Measurements from ENCODE around the gene JPH4.

DNA sequence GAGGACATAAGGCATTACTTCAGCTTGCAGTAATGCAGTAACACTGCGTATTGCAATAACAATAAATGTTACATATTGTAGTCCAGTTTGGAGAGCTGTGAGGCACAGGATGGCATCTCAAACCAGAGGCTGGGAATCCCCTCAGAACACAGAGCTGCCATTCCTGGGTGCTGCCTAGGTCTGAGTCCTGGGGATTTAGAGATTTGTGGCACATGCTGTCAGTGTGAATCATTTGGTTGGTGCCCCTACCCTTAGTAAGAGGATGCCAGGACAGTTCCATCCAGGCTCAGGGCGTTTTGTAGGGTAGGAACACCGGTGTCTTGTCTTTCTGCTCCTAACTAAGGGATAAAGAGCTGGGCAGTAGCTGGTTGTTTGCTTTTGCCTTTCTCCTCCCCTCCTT is 49.6 kb downstream of the JPH4 start:
- TF ChIP-seq, protein P1, sequence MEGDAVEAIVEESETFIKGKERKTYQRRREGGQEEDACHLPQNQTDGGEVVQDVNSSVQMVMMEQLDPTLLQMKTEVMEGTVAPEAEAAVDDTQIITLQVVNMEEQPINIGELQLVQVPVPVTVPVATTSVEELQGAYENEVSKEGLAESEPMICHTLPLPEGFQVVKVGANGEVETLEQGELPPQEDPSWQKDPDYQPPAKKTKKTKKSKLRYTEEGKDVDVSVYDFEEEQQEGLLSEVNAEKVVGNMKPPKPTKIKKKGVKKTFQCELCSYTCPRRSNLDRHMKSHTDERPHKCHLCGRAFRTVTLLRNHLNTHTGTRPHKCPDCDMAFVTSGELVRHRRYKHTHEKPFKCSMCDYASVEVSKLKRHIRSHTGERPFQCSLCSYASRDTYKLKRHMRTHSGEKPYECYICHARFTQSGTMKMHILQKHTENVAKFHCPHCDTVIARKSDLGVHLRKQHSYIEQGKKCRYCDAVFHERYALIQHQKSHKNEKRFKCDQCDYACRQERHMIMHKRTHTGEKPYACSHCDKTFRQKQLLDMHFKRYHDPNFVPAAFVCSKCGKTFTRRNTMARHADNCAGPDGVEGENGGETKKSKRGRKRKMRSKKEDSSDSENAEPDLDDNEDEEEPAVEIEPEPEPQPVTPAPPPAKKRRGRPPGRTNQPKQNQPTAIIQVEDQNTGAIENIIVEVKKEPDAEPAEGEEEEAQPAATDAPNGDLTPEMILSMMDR (IDR thresholded peaks at IDR 0.05; ENCODE audit: low read depth, low read length): no peak
- no peak for TF ChIP-seq POLR2A (IDR thresholded peaks at IDR 0.05; ENCODE audit: extremely low read depth, insufficient read length)
